Mammary epithelial cell (primary cell): ENCODE data around the gene NHLH1.

Source experiments
- CTCF ChIP-seq, 2 donors: IDR thresholded peaks in 1 of 2; conservative IDR thresholded peaks in 1 of 2; 2 replicates each; pipeline ENCODE4 v1.5.1; 2011 to 2012; ENCODE audit warnings: inconsistent platforms in 2 of 2, low read length in 2 of 2, mild to moderate bottlenecking in 2 of 2, control low read depth in 1 of 2, low read depth in 1 of 2; ENCODE audit not compliant: insufficient read depth in 1 of 2; ENCODE audit errors: extremely low read depth in 1 of 2
- EZH2 ChIP-seq: IDR thresholded peaks from 2 replicates; pipeline ENCODE4 v1.6.1; 2012; ENCODE audit warnings: low read length, inconsistent platforms, borderline replicate concordance

GRCh38 chr1:160400223-160400645 is 33.4 kb downstream of the NHLH1 start, which contains the start of gene VANGL2:
- TF ChIP-seq CTCF (conservative IDR thresholded peaks at IDR 0.05 in 1 of 2, IDR thresholded peaks at IDR 0.05 in 1 of 2; ENCODE audit: extremely low read depth in 1 of 2, insufficient read depth in 1 of 2, low read depth in 1 of 2, low read length in 2 of 2) (no peak), EZH2 (no peak)
